OCI-LY1 (cell line): ENCODE data around the gene AHDC1.

Experiments used
- H2AFZ ChIP-seq: fragments of 200-600 bp; sonication (generic), shearing (Covaris generic); 2 replicates; pipeline ENCODE4 v1.6.0; 2014; ENCODE audit warnings: antibody characterized with exemption, mild to moderate bottlenecking, low read length
- H3F3A ChIP-seq: fragments of 200-600 bp; sonication (generic), shearing (Covaris generic); 2 replicates; pipeline ENCODE4 v1.6.0; 2014; ENCODE audit warnings: mild to moderate bottlenecking, antibody characterized with exemption, low read length, moderate library complexity; ENCODE audit not compliant: insufficient read depth
- H3K27ac ChIP-seq: fragments of 200-600 bp; sonication (generic); 2 replicates; pipeline ENCODE4 v1.5.1; 2014; ENCODE audit warnings: low read length, mixed run types, mild to moderate bottlenecking, low read depth; ENCODE audit not compliant: poor library complexity, severe bottlenecking
- H3K27me3 ChIP-seq: fragments of 200-600 bp; sonication (generic); 2 replicates; pipeline ENCODE4 v1.6.0; 2014; ENCODE audit warnings: antibody characterized with exemption, mild to moderate bottlenecking, low read length, moderate library complexity; ENCODE audit not compliant: insufficient read depth
- H3K36me3 ChIP-seq: fragments of 200-600 bp; sonication (generic); 2 replicates; pipeline ENCODE4 v1.6.1; 2014; ENCODE audit warnings: mild to moderate bottlenecking, antibody characterized with exemption, low read length, moderate library complexity, mixed read lengths; ENCODE audit not compliant: insufficient read depth
- H3K4me1 ChIP-seq: fragments of 200-600 bp; sonication (generic); 2 replicates; pipeline ENCODE4 v1.5.1; 2014; ENCODE audit warnings: mild to moderate bottlenecking, low read length, moderate library complexity; ENCODE audit not compliant: insufficient read depth, severe bottlenecking
- H3K4me2 ChIP-seq: fragments of 200-600 bp; sonication (generic), shearing (Covaris generic); 2 replicates; pipeline ENCODE4 v1.6.1; 2014; ENCODE audit warnings: low read length
- H3K4me3 ChIP-seq: fragments of 200-600 bp; sonication (generic); 2 replicates; pipeline ENCODE4 v1.5.1; 2014; ENCODE audit warnings: low read length, low read depth, mild to moderate bottlenecking, mixed read lengths; ENCODE audit not compliant: poor library complexity, severe bottlenecking
- H3K79me2 ChIP-seq: fragments of 200-600 bp; shearing (Covaris generic); 2 replicates; pipeline ENCODE4 v1.6.1; 2016; ENCODE audit warnings: mixed run types, low read length, mixed read lengths; ENCODE audit not compliant: insufficient read depth
- H3K9ac ChIP-seq: fragments of 200-600 bp; sonication (generic), shearing (Covaris generic); 2 replicates; pipeline ENCODE4 v1.6.1; 2014; ENCODE audit warnings: mild to moderate bottlenecking, low read length, mixed read lengths
- H3K9me2 ChIP-seq: fragments of 200-600 bp; sonication (generic), shearing (Covaris generic); 2 replicates; pipeline ENCODE4 v1.6.1; 2014; ENCODE audit warnings: low read depth, mild to moderate bottlenecking, low read length, mixed read lengths
- H3K9me3 ChIP-seq: fragments of 200-600 bp; shearing (Covaris generic); 2 replicates; pipeline ENCODE4 v1.6.1; 2014; ENCODE audit warnings: low read length, mixed read lengths
- H4K20me1 ChIP-seq: fragments of 200-600 bp; sonication (generic), shearing (Covaris generic); 2 replicates; pipeline ENCODE4 v1.6.0; 2016; ENCODE audit warnings: mild to moderate bottlenecking, low read length; ENCODE audit not compliant: insufficient read depth
- CTCF ChIP-seq: fragments of 200-600 bp; sonication (generic), shearing (Covaris generic); IDR thresholded peaks from 2 replicates; pipeline ENCODE4 v1.5.1; 2017; ENCODE audit warnings: mild to moderate bottlenecking, antibody characterized with exemption, low read length, moderate library complexity, mixed read lengths
- EZH2 ChIP-seq: fragments of 200-600 bp; sonication (generic), shearing (Covaris generic); IDR thresholded peaks from 2 replicates; pipeline ENCODE4 v1.8.0; 2017; ENCODE audit warnings: borderline replicate concordance, mixed run types, mild to moderate bottlenecking, antibody characterized with exemption, low read length, moderate library complexity, mixed read lengths

The AHDC1 gene

GRCh38 chr1:27572019-27572678, 31.8 kb downstream of the AHDC1 start:
- H3K4me2 ChIP-seq = no peak overlapping the region
- H3K27me3 ChIP-seq = 0 out of 2 replicates have a peak, but pooled peaks cover 5% of the 10 kb centered on the region
- H2AFZ ChIP-seq = no peak overlapping the region
- H4K20me1 ChIP-seq = no peaks in the 10 kb centered on the region
- H3K9me3 ChIP-seq = no peaks in the 10 kb centered on the region
- no peaks in the 10 kb centered on the region for H3F3A ChIP-seq
- TF ChIP-seq CTCF = no peak
- no peak for TF ChIP-seq EZH2
- H3K79me2 ChIP-seq = no peaks in the 10 kb centered on the region
- peaks cover 41% of the 10 kb centered on the region for H3K4me1 ChIP-seq
- 0 out of 2 replicates have a peak, but pooled peaks cover 10% of the 10 kb centered on the region for H3K36me3 ChIP-seq
- H3K4me3 ChIP-seq = no peak overlapping the region
- no peak overlapping the region for H3K27ac ChIP-seq
- H3K9me2 ChIP-seq = no peaks in the 10 kb centered on the region
- H3K9ac ChIP-seq = no peak overlapping the region

- Histone ChIP-seq H3K9ac (no peak overlapping the region), H3K4me1 (peaks cover 37% of the 10 kb centered on the region), H3K27ac (no peak overlapping the region), H3K36me3 (0 out of 2 replicates have a peak, but pooled peaks cover 10% of the 10 kb centered on the region), H3K4me2 (no peak overlapping the region), H3F3A (no peaks in the 10 kb centered on the region), H2AFZ (no peak overlapping the region), H3K4me3 (no peak overlapping the region), H3K27me3 (0 out of 2 replicates have a peak, but pooled peaks cover 5% of the 10 kb centered on the region), H3K9me2 (no peaks in the 10 kb centered on the region), H3K9me3 (no peaks in the 10 kb centered on the region), H3K79me2 (no peaks in the 10 kb centered on the region), H4K20me1 (no peaks in the 10 kb centered on the region)
- TF ChIP-seq CTCF (no peak), EZH2 (no peak)
These were observed 32.4 kb downstream of the AHDC1 start for GRCh38 chr1:27571439-27572018.

GRCh38 chr1:27570784-27571183, 33.2 kb downstream of the AHDC1 start:
- no peak overlapping the region for H3K4me3 ChIP-seq
- H3K27me3 ChIP-seq = 0 out of 2 replicates have a peak, but pooled peaks cover 5% of the 10 kb centered on the region
- peaks cover 31% of the 10 kb centered on the region for H3K4me1 ChIP-seq
- no peaks in the 10 kb centered on the region for H3K9me2 ChIP-seq
- no peak overlapping the region for H2AFZ ChIP-seq
- TF ChIP-seq EZH2 = no peak
- no peak for TF ChIP-seq CTCF
- H3K4me2 ChIP-seq = no peak overlapping the region
- no peaks in the 10 kb centered on the region for H3K9me3 ChIP-seq
- H3K27ac ChIP-seq = no peak overlapping the region
- no peaks in the 10 kb centered on the region for H3F3A ChIP-seq
- H3K79me2 ChIP-seq = no peaks in the 10 kb centered on the region
- peaks cover 10% of the 10 kb centered on the region; the same call in 1 of the 2 replicates for H3K36me3 ChIP-seq
- no peaks in the 10 kb centered on the region for H4K20me1 ChIP-seq
- H3K9ac ChIP-seq = no peak overlapping the region
